Neuronal stem cell (in vitro differentiated cells): ENCODE data around the gene DEPDC5.
A peak's percentile ranks its signal among the peaks of the same experiment; 100 is the strongest.

Source experiments
- DNase-seq: peaks from one replicate; pipeline ENCODE4 v3.0.0-alpha.2; 2013; ENCODE audit warnings: low spot score
- H2AFZ ChIP-seq: one replicate; pipeline ENCODE4 v1.6.1; 2013; ENCODE audit warnings: mild to moderate bottlenecking, low read length, inconsistent platforms
- H2AK5ac ChIP-seq: 2 replicates; pipeline ENCODE4 v1.6.1; 2013; ENCODE audit warnings: low read depth, mild to moderate bottlenecking, inconsistent platforms, low read length, moderate library complexity, mixed read lengths
- H2BK120ac ChIP-seq: 2 replicates; pipeline ENCODE4 v1.6.1; 2013; ENCODE audit warnings: low read depth, mild to moderate bottlenecking, inconsistent platforms, low read length, moderate library complexity, mixed read lengths
- H2BK12ac ChIP-seq: one replicate; pipeline ENCODE4 v1.6.1; 2013; ENCODE audit warnings: low read length, inconsistent platforms
- H2BK15ac ChIP-seq: 2 replicates; pipeline ENCODE4 v1.6.1; 2013; ENCODE audit warnings: mild to moderate bottlenecking, low read length, inconsistent platforms, mixed read lengths
- H2BK5ac ChIP-seq: one replicate; pipeline ENCODE4 v1.6.1; 2013; ENCODE audit warnings: inconsistent platforms, mild to moderate bottlenecking, low read length, moderate library complexity
- H3K14ac ChIP-seq: one replicate; pipeline ENCODE4 v1.6.1; 2013; ENCODE audit warnings: low read length, inconsistent platforms
- H3K18ac ChIP-seq: 2 replicates; pipeline ENCODE4 v1.6.1; 2013; ENCODE audit warnings: low read length, inconsistent platforms
- H3K23ac ChIP-seq: 2 replicates; pipeline ENCODE4 v1.6.1; 2013; ENCODE audit warnings: low read depth, mild to moderate bottlenecking, mixed read lengths, low read length, inconsistent platforms; ENCODE audit not compliant: poor library complexity
- H3K27ac ChIP-seq: replicated peaks from 3 replicates; pipeline ENCODE4 v1.5.1; 2013; ENCODE audit warnings: low read length, inconsistent platforms
- H3K27me3 ChIP-seq, 3 experiments: 2 replicates each; pipeline ENCODE4 v1.6.1; 2013; ENCODE audit warnings: low read length in 3 of 3, mild to moderate bottlenecking in 2 of 3, inconsistent platforms in 1 of 3, low read depth in 1 of 3, mixed read lengths in 1 of 3, moderate library complexity in 1 of 3; ENCODE audit not compliant: control insufficient read depth in 3 of 3, insufficient read depth in 3 of 3
- H3K36me3 ChIP-seq, 2 donors: replicated peaks in 1 of 2; 2 replicates each; pipeline ENCODE4 v1.6.1; 2013; ENCODE audit warnings: low read length in 2 of 2; ENCODE audit not compliant: control insufficient read depth in 2 of 2, insufficient read depth in 2 of 2
- H3K4ac ChIP-seq: 2 replicates; pipeline ENCODE4 v1.6.1; 2013; ENCODE audit warnings: inconsistent platforms, mild to moderate bottlenecking, low read length, moderate library complexity
- H3K4me1 ChIP-seq, 2 donors: 1 replicate in 1 of 2; 2 replicates in 1 of 2; pipeline ENCODE4 v1.6.1; 2013; ENCODE audit warnings: low read length in 2 of 2, low read depth in 1 of 2; ENCODE audit not compliant: control insufficient read depth in 2 of 2, insufficient read depth in 1 of 2
- H3K4me2 ChIP-seq: one replicate; pipeline ENCODE4 v1.6.1; 2013; ENCODE audit warnings: mild to moderate bottlenecking, low read length, inconsistent platforms; ENCODE audit not compliant: insufficient read depth, poor library complexity, severe bottlenecking
- H3K4me3 ChIP-seq, 2 donors: 2 replicates each; pipeline ENCODE4 v1.5.1; 2013; ENCODE audit warnings: low read length in 2 of 2, mild to moderate bottlenecking in 2 of 2, inconsistent platforms in 1 of 2, moderate library complexity in 1 of 2
- H3K79me1 ChIP-seq: one replicate; pipeline ENCODE4 v1.6.1; 2013; ENCODE audit warnings: low read depth, mild to moderate bottlenecking, inconsistent platforms, low read length, moderate library complexity
- H3K9ac ChIP-seq: one replicate; pipeline ENCODE4 v1.6.1; 2013; ENCODE audit warnings: mild to moderate bottlenecking, low read depth, low read length, inconsistent platforms; ENCODE audit not compliant: poor library complexity
- H3K9me3 ChIP-seq, 2 donors: replicated peaks in 1 of 2; 2 replicates each; pipeline versions ENCODE3 to v1.6.1; 2013; ENCODE audit warnings: low read length in 2 of 2, mild to moderate bottlenecking in 2 of 2, inconsistent platforms in 1 of 2, low read depth in 1 of 2, mixed read lengths in 1 of 2, moderate library complexity in 1 of 2; ENCODE audit not compliant: control insufficient read depth in 2 of 2, insufficient read depth in 1 of 2
- H4K8ac ChIP-seq: one replicate; pipeline ENCODE4 v1.6.1; 2013; ENCODE audit warnings: low read depth, mild to moderate bottlenecking, inconsistent platforms, low read length, moderate library complexity
- H4K91ac ChIP-seq: one replicate; pipeline ENCODE4 v1.6.1; 2013; ENCODE audit warnings: low read length, low read depth, mild to moderate bottlenecking, inconsistent platforms; ENCODE audit not compliant: poor library complexity
- WGBS, 2 donors: extraction: QIAGEN DNeasy Blood & Tissue Kit; methylation state at CpG; one replicate each; pipeline ENCODE4 v1.1.7; 2013; ENCODE audit warnings: missing lambda C conversion rate in 2 of 2, mixed read lengths in 1 of 2; ENCODE audit not compliant: insufficient read length in 2 of 2, insufficient replicate concordance in 1 of 2; ENCODE audit errors: extremely low coverage in 2 of 2; 5-methylcytosine and 5-hydroxymethylcytosine counted together

The DEPDC5 gene

DNA sequence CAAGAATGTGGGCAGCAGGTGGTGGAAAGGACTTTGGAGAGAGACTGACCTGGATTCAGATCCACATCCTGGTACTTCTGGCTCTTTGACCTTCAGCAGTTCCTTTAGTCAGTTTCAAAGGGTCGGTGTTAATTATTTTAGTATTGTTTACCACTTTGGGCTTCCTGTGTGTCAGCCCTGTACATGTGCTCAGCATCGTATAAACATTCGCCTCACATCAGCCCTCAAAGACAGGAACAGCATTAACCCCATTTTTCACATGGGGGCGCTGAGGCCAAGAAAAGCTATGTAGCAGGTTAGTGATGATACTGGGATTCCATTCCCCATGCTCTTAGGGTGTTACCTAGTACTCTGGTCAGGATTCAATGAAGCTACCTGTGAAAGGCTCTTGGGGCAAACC, 118.4 kb downstream of the DEPDC5 start:
- peaks cover 9 to 78% of the 10 kb centered on the region in 2 donors for H3K36me3 ChIP-seq
- H3K27ac ChIP-seq, result no peak overlapping the region
- H3K14ac ChIP-seq, result no peak overlapping the region
- no peak for DNase-seq
- H2AK5ac ChIP-seq, result no peak overlapping the region
- no peak overlapping the region for H2BK12ac ChIP-seq
- no peaks in the 10 kb centered on the region for H3K9me3 ChIP-seq
- no peak overlapping the region for H3K4ac ChIP-seq
- H2BK5ac ChIP-seq, result no peak overlapping the region
- H3K23ac ChIP-seq, result no peak overlapping the region
- H3K79me1 ChIP-seq, result no peaks in the 10 kb centered on the region
- no CpG with 5 or more reads among the region's 4 CpGs for WGBS, 2 donors
- H2AFZ ChIP-seq, result no peak overlapping the region
- H3K18ac ChIP-seq, result no peak overlapping the region
- H2BK15ac ChIP-seq, result no peak overlapping the region
- no peaks in the 10 kb centered on the region for H3K27me3 ChIP-seq
- no peak overlapping the region for H2BK120ac ChIP-seq
- H4K91ac ChIP-seq, result no peak overlapping the region
- H4K8ac ChIP-seq, result no peak overlapping the region
- H3K4me1 ChIP-seq, result no peaks in the 10 kb centered on the region
- H3K4me3 ChIP-seq, result no peak overlapping the region
- no peak overlapping the region for H3K9ac ChIP-seq
- no peak overlapping the region for H3K4me2 ChIP-seq

DNA sequence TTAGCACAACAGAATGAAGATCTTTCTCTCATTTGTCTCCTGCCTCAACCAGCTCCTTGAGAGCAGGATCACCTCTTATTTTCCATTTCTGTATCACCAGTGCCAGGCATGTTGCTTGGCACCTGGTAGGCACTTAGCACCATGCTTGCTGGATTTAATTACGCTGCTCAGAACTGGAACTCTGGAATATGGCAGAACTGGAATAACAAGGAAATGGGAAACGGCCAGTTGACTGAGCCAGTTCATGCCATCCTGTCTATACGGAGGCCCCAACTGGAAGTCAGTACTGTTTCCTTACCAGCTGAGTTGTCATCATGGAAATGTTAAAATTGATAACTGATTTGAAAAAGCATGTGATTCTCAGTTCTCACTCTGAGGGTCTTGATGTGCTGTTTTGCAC, 121.0 kb downstream of the DEPDC5 start:
- Histone ChIP-seq H3K4ac (no peak overlapping the region), H4K8ac (no peak overlapping the region), H4K91ac (no peak overlapping the region), H3K27me3 (no peaks in the 10 kb centered on the region), H3K4me3 (no peak overlapping the region), H2AFZ (no peak overlapping the region), H3K9me3 (no peaks in the 10 kb centered on the region), H3K36me3 (peaks cover 14 to 81% of the 10 kb centered on the region in 2 donors), H3K14ac (no peak overlapping the region), H3K9ac (no peak overlapping the region), H3K27ac (no peak overlapping the region), H3K79me1 (peaks cover 2% of the 10 kb centered on the region), H3K4me1 (no peaks in the 10 kb centered on the region), H3K18ac (no peak overlapping the region), H3K23ac (no peak overlapping the region), H2BK5ac (no peak overlapping the region), H2BK15ac (no peak overlapping the region), H2BK12ac (no peak overlapping the region), H2BK120ac (no peak overlapping the region), H3K4me2 (no peak overlapping the region), H2AK5ac (no peak overlapping the region)
- no peak for DNase-seq
- WGBS, 2 donors, result no CpG with 5 or more reads among the region's 3 CpGs

DNA sequence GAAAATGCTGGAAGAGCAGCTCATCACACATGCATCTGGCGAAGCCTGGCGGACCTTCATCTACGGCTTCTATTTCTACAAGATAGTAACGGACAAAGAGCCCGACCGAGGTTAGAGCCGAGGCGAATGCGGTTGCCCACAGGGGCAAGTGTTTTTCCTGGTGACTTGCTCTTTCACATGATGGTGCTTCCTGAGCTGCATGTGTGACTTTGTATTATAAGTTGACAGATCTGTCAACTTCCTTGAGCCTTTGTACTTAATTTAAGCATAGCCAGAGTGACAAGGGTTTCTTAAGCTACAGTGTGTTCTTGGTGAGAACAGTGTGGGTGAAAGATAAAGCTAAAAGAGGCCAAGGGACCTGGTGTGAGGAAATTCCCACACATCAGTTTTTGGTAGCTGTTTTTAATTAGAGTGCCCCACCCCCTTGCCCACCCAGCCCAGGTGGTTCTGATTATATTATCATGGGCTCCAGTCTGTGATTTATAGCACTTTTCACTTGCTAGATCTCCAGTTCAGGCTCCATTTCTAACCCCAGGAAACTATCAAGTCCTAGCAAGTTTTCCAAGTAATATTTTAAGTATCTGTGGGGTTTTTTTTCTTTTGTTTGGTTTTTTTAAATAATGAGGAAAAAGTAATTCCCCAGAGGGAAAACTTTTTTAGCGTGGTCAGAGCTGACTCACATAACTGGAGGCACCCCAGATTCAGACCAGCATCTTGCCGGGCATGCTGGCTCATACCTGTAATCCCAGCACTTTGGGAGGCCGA, 122.5 kb downstream of the DEPDC5 start:
- no peak overlapping the region for H2AK5ac ChIP-seq
- H3K27me3 ChIP-seq, result no peaks in the 10 kb centered on the region
- H3K14ac ChIP-seq, result no peak overlapping the region
- H3K27ac ChIP-seq, result no peak overlapping the region
- H4K91ac ChIP-seq, result no peak overlapping the region
- H3K4ac ChIP-seq, result no peak overlapping the region
- no peak overlapping the region for H4K8ac ChIP-seq
- no peak overlapping the region for H2BK120ac ChIP-seq
- no peak overlapping the region for H2BK5ac ChIP-seq
- no peak overlapping the region for H2AFZ ChIP-seq
- no peaks in the 10 kb centered on the region for H3K4me1 ChIP-seq
- no peak overlapping the region for H3K4me2 ChIP-seq
- H3K18ac ChIP-seq, result no peak overlapping the region
- peaks cover 12 to 75% of the 10 kb centered on the region in 2 donors for H3K36me3 ChIP-seq
- peaks cover 2% of the 10 kb centered on the region for H3K79me1 ChIP-seq
- DNase-seq, result no peak
- no peak overlapping the region for H3K23ac ChIP-seq
- no peaks in the 10 kb centered on the region for H3K9me3 ChIP-seq
- no peak overlapping the region for H3K9ac ChIP-seq
- no peak overlapping the region for H3K4me3 ChIP-seq
- no peak overlapping the region for H2BK15ac ChIP-seq
- no peak overlapping the region for H2BK12ac ChIP-seq
- WGBS, 2 donors, result no CpG with 5 or more reads among the region's 12 CpGs

DNA sequence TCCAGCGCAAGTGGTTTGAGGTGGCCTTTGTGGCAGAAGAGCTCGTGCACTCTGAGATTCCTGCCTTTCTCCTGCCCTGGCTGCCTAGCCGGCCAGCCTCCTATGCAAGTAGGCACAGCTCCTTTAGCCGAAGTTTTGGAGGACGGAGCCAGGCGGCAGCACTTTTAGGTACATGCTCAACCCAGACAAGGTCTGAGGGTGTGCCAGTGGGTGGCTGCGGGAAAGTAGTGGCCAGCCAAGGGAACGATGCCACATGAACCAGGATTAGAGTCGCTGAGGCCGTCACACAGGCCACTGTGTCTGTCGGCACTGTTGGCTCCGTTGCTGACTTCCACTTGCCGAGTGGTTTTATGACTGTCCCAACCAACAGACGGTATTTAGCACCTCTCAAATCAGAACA, 125.8 kb downstream of the DEPDC5 start:
- peak overlapping the region in 1 of 2 donors; percentile 19 for H3K4me3 ChIP-seq
- no peak overlapping the region for H3K23ac ChIP-seq
- H2BK15ac ChIP-seq, result no peak overlapping the region
- H3K27ac ChIP-seq, result no peak overlapping the region
- peak overlapping the region; percentile 44 for H3K9ac ChIP-seq
- no peak overlapping the region for H2BK5ac ChIP-seq
- H2AFZ ChIP-seq, result no peak overlapping the region
- H3K18ac ChIP-seq, result peak overlapping the region; percentile 76
- peaks cover 2% of the 10 kb centered on the region for H3K79me1 ChIP-seq
- no peak overlapping the region for H2BK12ac ChIP-seq
- H3K14ac ChIP-seq, result peak overlapping the region; percentile 71
- H3K4ac ChIP-seq, result no peak overlapping the region
- no peaks in the 10 kb centered on the region for H3K9me3 ChIP-seq
- no peaks in the 10 kb centered on the region for H3K27me3 ChIP-seq
- peaks cover 10 to 50% of the 10 kb centered on the region in 2 donors for H3K36me3 ChIP-seq
- no CpG with 5 or more reads among the region's 14 CpGs for WGBS, 2 donors
- no peak overlapping the region for H3K4me2 ChIP-seq
- no peaks in the 10 kb centered on the region for H3K4me1 ChIP-seq
- H4K91ac ChIP-seq, result no peak overlapping the region
- no peak for DNase-seq
- H4K8ac ChIP-seq, result no peak overlapping the region
- H2BK120ac ChIP-seq, result no peak overlapping the region
- no peak overlapping the region for H2AK5ac ChIP-seq
